ENCODE results near the gene RGS3.

Gene RGS3

DNA sequence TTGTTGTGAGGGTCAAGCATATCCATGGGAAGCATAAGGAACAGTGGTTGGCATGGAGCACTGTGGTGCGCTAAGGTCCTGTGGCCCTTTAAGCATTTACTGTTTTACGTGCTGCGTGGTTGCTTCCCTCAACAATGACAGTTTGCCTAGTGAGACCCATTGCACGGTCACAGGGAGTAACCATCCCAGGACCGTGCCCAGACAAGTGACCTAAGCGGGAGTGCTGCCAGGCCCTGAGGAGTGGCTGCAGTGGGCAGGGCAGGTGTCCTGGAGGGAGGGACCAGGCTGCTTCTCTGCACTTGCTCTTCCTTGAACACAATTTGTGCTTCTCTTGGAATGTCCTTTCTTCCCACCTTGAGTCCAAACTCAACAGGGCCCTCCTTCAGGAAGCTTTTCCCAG is 64.6 kb downstream of the RGS3 start:
- no peaks in the 10 kb centered on the region for H3K36me3 ChIP-seq (ENCODE audit: low read depth)
- no peaks in the 10 kb centered on the region for H3K9me3 ChIP-seq (ENCODE audit: severe bottlenecking)
- no peak overlapping the region for H3K4me3 ChIP-seq (ENCODE audit: severe bottlenecking)
- ATAC-seq (ENCODE audit: low read depth), result no peak
- no peaks in the 10 kb centered on the region for H3K4me1 ChIP-seq (ENCODE audit: insufficient read depth, poor library complexity, severe bottlenecking)
- H3K27me3 ChIP-seq (ENCODE audit: insufficient read depth, poor library complexity, severe bottlenecking), result no peaks in the 10 kb centered on the region
- TF ChIP-seq, protein P1, sequence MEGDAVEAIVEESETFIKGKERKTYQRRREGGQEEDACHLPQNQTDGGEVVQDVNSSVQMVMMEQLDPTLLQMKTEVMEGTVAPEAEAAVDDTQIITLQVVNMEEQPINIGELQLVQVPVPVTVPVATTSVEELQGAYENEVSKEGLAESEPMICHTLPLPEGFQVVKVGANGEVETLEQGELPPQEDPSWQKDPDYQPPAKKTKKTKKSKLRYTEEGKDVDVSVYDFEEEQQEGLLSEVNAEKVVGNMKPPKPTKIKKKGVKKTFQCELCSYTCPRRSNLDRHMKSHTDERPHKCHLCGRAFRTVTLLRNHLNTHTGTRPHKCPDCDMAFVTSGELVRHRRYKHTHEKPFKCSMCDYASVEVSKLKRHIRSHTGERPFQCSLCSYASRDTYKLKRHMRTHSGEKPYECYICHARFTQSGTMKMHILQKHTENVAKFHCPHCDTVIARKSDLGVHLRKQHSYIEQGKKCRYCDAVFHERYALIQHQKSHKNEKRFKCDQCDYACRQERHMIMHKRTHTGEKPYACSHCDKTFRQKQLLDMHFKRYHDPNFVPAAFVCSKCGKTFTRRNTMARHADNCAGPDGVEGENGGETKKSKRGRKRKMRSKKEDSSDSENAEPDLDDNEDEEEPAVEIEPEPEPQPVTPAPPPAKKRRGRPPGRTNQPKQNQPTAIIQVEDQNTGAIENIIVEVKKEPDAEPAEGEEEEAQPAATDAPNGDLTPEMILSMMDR (IDR thresholded peaks at IDR 0.05; ENCODE audit: poor library complexity, severe bottlenecking), result no peak
- no peak overlapping the region for H3K27ac ChIP-seq (ENCODE audit: poor library complexity, severe bottlenecking)
- DNase-seq (ENCODE audit: low spot score), result peak; percentile 16

DNA sequence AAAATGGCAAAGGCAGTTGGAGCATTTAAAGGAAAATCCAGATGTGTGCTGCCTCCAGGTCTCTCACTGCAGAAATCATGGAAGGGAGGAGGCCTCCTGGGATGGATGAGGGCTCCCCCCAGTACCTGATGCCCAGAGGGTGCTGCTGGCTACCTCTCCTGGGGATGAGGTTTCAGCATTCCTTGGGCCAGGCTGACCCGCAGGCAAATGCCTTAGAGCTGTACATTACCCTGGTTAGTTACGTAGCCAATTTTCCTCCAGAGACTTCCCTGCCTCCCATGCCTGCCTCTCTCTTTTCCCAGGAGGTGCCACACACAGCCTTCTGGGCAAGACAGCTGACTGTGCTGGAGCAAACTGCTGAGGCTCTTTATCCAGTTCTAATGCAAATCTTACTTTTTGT is 65.3 kb downstream of the RGS3 start:
- no peak overlapping the region for H3K27ac ChIP-seq (ENCODE audit: poor library complexity, severe bottlenecking)
- no peak overlapping the region for H3K4me3 ChIP-seq (ENCODE audit: severe bottlenecking)
- H3K4me1 ChIP-seq (ENCODE audit: insufficient read depth, poor library complexity, severe bottlenecking), result no peaks in the 10 kb centered on the region
- H3K27me3 ChIP-seq (ENCODE audit: insufficient read depth, poor library complexity, severe bottlenecking), result no peaks in the 10 kb centered on the region
- no peak for DNase-seq (ENCODE audit: low spot score)
- H3K9me3 ChIP-seq (ENCODE audit: severe bottlenecking), result no peaks in the 10 kb centered on the region
- H3K36me3 ChIP-seq (ENCODE audit: low read depth), result no peaks in the 10 kb centered on the region
- TF ChIP-seq, protein P1 (IDR thresholded peaks at IDR 0.05; ENCODE audit: poor library complexity, severe bottlenecking), result no peak
- no peak for ATAC-seq (ENCODE audit: low read depth)

- Histone ChIP-seq H3K27me3 (ENCODE audit: insufficient read depth, poor library complexity, severe bottlenecking) (no peaks in the 10 kb centered on the region), H3K36me3 (ENCODE audit: low read depth) (no peaks in the 10 kb centered on the region), H3K4me1 (ENCODE audit: insufficient read depth, poor library complexity, severe bottlenecking) (no peaks in the 10 kb centered on the region), H3K4me3 (ENCODE audit: severe bottlenecking) (no peak overlapping the region), H3K27ac (ENCODE audit: poor library complexity, severe bottlenecking) (no peak overlapping the region), H3K9me3 (ENCODE audit: severe bottlenecking) (no peaks in the 10 kb centered on the region)
- no peak for DNase-seq (ENCODE audit: low spot score)
- ATAC-seq (ENCODE audit: low read depth), result no peak
- TF ChIP-seq, protein P1 (IDR thresholded peaks at IDR 0.05; ENCODE audit: poor library complexity, severe bottlenecking), result no peak
Observed at GRCh38 chr9:113529336-113530009, 65.9 kb downstream of the RGS3 start.

DNA sequence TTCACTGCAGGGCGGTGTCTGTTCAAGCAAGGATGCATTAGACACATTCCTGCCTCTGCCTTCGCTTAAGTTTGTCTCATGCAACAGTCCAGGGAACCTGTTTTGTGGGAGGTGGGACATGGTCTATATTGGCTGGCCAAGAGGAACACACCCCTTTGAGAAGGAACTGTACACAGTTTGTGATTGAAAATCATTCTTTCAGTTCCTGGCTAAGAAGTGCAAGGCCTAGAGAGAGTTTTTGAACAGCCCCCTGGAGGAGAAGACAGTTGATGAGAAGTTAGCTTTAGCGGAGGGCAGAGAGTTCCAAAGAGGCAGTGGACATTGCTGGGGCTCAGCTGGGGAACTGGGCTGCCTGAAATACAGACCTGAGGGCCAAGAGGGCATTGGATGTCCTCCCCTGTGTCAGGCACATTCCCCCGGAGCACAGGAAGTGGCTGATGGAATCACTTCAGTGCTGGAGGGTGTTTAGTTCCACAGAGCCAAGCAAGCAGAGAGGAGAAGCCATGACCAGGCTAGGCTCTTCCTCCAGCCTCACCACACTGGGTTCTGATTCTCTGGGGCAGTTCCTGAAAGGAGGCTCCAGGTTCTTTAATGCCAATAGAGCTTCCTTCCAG is 66.6 kb downstream of the RGS3 start:
- H3K9me3 ChIP-seq (ENCODE audit: severe bottlenecking), result no peaks in the 10 kb centered on the region
- no peaks in the 10 kb centered on the region for H3K27me3 ChIP-seq (ENCODE audit: insufficient read depth, poor library complexity, severe bottlenecking)
- ATAC-seq (ENCODE audit: low read depth), result no peak
- no peak overlapping the region for H3K4me3 ChIP-seq (ENCODE audit: severe bottlenecking)
- TF ChIP-seq, protein P1 (IDR thresholded peaks at IDR 0.05; ENCODE audit: poor library complexity, severe bottlenecking), result no peak
- H3K4me1 ChIP-seq (ENCODE audit: insufficient read depth, poor library complexity, severe bottlenecking), result no peaks in the 10 kb centered on the region
- DNase-seq (ENCODE audit: low spot score), result no peak
- H3K36me3 ChIP-seq (ENCODE audit: low read depth), result no peaks in the 10 kb centered on the region
- no peak overlapping the region for H3K27ac ChIP-seq (ENCODE audit: poor library complexity, severe bottlenecking)

GRCh38 chr9:113530942-113531341 is 67.4 kb downstream of the RGS3 start:
- H3K9me3 ChIP-seq (ENCODE audit: severe bottlenecking), result no peaks in the 10 kb centered on the region
- ATAC-seq (ENCODE audit: low read depth) (no peak), DNase-seq (ENCODE audit: low spot score) (no peak)
- no peak overlapping the region for H3K27ac ChIP-seq (ENCODE audit: poor library complexity, severe bottlenecking)
- no peaks in the 10 kb centered on the region for H3K4me1 ChIP-seq (ENCODE audit: insufficient read depth, poor library complexity, severe bottlenecking)
- H3K36me3 ChIP-seq (ENCODE audit: low read depth), result no peaks in the 10 kb centered on the region
- H3K4me3 ChIP-seq (ENCODE audit: severe bottlenecking), result no peak overlapping the region
- no peaks in the 10 kb centered on the region for H3K27me3 ChIP-seq (ENCODE audit: insufficient read depth, poor library complexity, severe bottlenecking)
- TF ChIP-seq, protein P1 (IDR thresholded peaks at IDR 0.05; ENCODE audit: poor library complexity, severe bottlenecking), result no peak

All from RWPE2 (cell line).